ENCODE results near the gene ATXN2L. TPM values are rescaled to one million over a fixed set of nuclear protein-coding genes. Genes with fewer than 3 reads are reported as not detected.
A peak's percentile ranks its signal among the peaks of the same experiment; 100 is the strongest.

The ATXN2L gene
- total and polyA plus RNA-seq, 2 of the 13 experiments (the other 11 are each of a cell fraction or from before 2014, with no cell fraction given), result 40.8 to 55.1 TPM

GRCh38 chr16:28823291-28823872, 583 bp downstream of the ATXN2L start (continued):
- TF ChIP-seq, protein P1, sequence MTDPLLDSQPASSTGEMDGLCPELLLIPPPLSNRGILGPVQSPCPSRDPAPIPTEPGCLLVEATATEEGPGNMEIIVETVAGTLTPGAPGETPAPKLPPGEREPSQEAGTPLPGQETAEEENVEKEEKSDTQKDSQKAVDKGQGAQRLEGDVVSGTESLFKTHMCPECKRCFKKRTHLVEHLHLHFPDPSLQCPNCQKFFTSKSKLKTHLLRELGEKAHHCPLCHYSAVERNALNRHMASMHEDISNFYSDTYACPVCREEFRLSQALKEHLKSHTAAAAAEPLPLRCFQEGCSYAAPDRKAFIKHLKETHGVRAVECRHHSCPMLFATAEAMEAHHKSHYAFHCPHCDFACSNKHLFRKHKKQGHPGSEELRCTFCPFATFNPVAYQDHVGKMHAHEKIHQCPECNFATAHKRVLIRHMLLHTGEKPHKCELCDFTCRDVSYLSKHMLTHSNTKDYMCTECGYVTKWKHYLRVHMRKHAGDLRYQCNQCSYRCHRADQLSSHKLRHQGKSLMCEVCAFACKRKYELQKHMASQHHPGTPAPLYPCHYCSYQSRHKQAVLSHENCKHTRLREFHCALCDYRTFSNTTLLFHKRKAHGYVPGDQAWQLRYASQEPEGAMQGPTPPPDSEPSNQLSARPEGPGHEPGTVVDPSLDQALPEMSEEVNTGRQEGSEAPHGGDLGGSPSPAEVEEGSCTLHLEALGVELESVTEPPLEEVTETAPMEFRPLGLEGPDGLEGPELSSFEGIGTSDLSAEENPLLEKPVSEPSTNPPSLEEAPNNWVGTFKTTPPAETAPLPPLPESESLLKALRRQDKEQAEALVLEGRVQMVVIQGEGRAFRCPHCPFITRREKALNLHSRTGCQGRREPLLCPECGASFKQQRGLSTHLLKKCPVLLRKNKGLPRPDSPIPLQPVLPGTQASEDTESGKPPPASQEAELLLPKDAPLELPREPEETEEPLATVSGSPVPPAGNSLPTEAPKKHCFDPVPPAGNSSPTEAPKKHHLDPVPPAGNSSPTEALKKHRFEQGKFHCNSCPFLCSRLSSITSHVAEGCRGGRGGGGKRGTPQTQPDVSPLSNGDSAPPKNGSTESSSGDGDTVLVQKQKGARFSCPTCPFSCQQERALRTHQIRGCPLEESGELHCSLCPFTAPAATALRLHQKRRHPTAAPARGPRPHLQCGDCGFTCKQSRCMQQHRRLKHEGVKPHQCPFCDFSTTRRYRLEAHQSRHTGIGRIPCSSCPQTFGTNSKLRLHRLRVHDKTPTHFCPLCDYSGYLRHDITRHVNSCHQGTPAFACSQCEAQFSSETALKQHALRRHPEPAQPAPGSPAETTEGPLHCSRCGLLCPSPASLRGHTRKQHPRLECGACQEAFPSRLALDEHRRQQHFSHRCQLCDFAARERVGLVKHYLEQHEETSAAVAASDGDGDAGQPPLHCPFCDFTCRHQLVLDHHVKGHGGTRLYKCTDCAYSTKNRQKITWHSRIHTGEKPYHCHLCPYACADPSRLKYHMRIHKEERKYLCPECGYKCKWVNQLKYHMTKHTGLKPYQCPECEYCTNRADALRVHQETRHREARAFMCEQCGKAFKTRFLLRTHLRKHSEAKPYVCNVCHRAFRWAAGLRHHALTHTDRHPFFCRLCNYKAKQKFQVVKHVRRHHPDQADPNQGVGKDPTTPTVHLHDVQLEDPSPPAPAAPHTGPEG (CRISPR knock-in tag; IDR thresholded peaks at IDR 0.05), result 0 out of 2 replicates have a peak, but pooled peaks have one; percentile 8
- TF ChIP-seq ZNF790 (CRISPR knock-in tag; IDR thresholded peaks at IDR 0.05; ENCODE audit: borderline replicate concordance) (peak; percentile 96; the same call in 1 of the 2 replicates), RORA (CRISPR knock-in tag; IDR thresholded peaks at IDR 0.05) (no peak), FOXA1 (IDR thresholded peaks at IDR 0.05) (no peak), FOXA1 (CRISPR knock-in tag; IDR thresholded peaks at IDR 0.05) (no peak), ZSCAN25 (CRISPR knock-in tag; IDR thresholded peaks at IDR 0.05) (no peak; the same call in 1 of the 2 replicates), ZNF644 (CRISPR knock-in tag; IDR thresholded peaks at IDR 0.05; ENCODE audit: low read depth) (no peak), PAWR (CRISPR knock-in tag; IDR thresholded peaks at IDR 0.05; ENCODE audit: borderline replicate concordance) (no peak), EEA1 (CRISPR knock-in tag; IDR thresholded peaks at IDR 0.05; ENCODE audit: borderline replicate concordance) (peak; percentile 49; the same call in 1 of the 2 replicates), HMG20B (CRISPR knock-in tag; conservative IDR thresholded peaks at IDR 0.05) (peak; percentile 5; the same call in 1 of the 2 replicates), MEIS1 (CRISPR knock-in tag; IDR thresholded peaks at IDR 0.05; ENCODE audit: borderline replicate concordance) (no peak), ZNF253 (CRISPR knock-in tag; IDR thresholded peaks at IDR 0.05; ENCODE audit: borderline replicate concordance) (no peak), DZIP1 (CRISPR knock-in tag; IDR thresholded peaks at IDR 0.05) (0 out of 2 replicates have a peak, but pooled peaks have one; percentile 21), TIGD3 (CRISPR knock-in tag; IDR thresholded peaks at IDR 0.05; ENCODE audit: borderline replicate concordance) (peak; percentile 86; the same call in 1 of the 2 replicates), ZNF770 (CRISPR knock-in tag; IDR thresholded peaks at IDR 0.05) (peak; percentile 14; the same call in 1 of the 2 replicates)
- TF ChIP-seq, protein P2, sequence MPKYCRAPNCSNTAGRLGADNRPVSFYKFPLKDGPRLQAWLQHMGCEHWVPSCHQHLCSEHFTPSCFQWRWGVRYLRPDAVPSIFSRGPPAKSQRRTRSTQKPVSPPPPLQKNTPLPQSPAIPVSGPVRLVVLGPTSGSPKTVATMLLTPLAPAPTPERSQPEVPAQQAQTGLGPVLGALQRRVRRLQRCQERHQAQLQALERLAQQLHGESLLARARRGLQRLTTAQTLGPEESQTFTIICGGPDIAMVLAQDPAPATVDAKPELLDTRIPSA (CRISPR knock-in tag; IDR thresholded peaks at IDR 0.05; ENCODE audit: borderline replicate concordance), result no peak
